ENCODE results near the gene PON1.

PON1 gene

GRCh38 chr7:95319570-95319969 lies 4.8 kb downstream of the PON1 start:
- Histone ChIP-seq H3K79me2 (no peaks in the 10 kb centered on the region), H2AFZ (no peak overlapping the region), H3K9me3 (ENCODE audit: control insufficient read depth, low read length) (no peaks in the 10 kb centered on the region), H3K4me1 (no peaks in the 10 kb centered on the region), H3K9ac (no peak overlapping the region), H3K27me3 (ENCODE audit: control insufficient read depth, insufficient read depth, low read length) (no peaks in the 10 kb centered on the region), H3K27ac (no peak overlapping the region), H3K36me3 (ENCODE audit: control insufficient read depth, insufficient read depth, low read length) (no peaks in the 10 kb centered on the region), H3K4me3 (ENCODE audit: low read depth, low read length) (no peak overlapping the region), H3K4me2 (ENCODE audit: low read length) (no peak overlapping the region)
- TF ChIP-seq, protein P1, sequence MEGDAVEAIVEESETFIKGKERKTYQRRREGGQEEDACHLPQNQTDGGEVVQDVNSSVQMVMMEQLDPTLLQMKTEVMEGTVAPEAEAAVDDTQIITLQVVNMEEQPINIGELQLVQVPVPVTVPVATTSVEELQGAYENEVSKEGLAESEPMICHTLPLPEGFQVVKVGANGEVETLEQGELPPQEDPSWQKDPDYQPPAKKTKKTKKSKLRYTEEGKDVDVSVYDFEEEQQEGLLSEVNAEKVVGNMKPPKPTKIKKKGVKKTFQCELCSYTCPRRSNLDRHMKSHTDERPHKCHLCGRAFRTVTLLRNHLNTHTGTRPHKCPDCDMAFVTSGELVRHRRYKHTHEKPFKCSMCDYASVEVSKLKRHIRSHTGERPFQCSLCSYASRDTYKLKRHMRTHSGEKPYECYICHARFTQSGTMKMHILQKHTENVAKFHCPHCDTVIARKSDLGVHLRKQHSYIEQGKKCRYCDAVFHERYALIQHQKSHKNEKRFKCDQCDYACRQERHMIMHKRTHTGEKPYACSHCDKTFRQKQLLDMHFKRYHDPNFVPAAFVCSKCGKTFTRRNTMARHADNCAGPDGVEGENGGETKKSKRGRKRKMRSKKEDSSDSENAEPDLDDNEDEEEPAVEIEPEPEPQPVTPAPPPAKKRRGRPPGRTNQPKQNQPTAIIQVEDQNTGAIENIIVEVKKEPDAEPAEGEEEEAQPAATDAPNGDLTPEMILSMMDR (IDR thresholded peaks at IDR 0.05), result no peak

- no peak overlapping the region for H3K9ac ChIP-seq
- H3K36me3 ChIP-seq (ENCODE audit: control insufficient read depth, insufficient read depth, low read length), result no peaks in the 10 kb centered on the region
- no peaks in the 10 kb centered on the region for H3K9me3 ChIP-seq (ENCODE audit: control insufficient read depth, low read length)
- no peak overlapping the region for H3K4me3 ChIP-seq (ENCODE audit: low read depth, low read length)
- H3K4me1 ChIP-seq, result no peaks in the 10 kb centered on the region
- no peaks in the 10 kb centered on the region for H3K27me3 ChIP-seq (ENCODE audit: control insufficient read depth, insufficient read depth, low read length)
- TF ChIP-seq, protein P1 (IDR thresholded peaks at IDR 0.05), result no peak
- H3K27ac ChIP-seq, result no peak overlapping the region
- H3K79me2 ChIP-seq, result no peaks in the 10 kb centered on the region
- no peak overlapping the region for H2AFZ ChIP-seq
- no peak overlapping the region for H3K4me2 ChIP-seq (ENCODE audit: low read length)
Observed at GRCh38 chr7:95318501-95319100, 5.7 kb downstream of the PON1 start.

GRCh38 chr7:95317966-95318365 lies 6.4 kb downstream of the PON1 start:
- Histone ChIP-seq H3K27me3 (ENCODE audit: control insufficient read depth, insufficient read depth, low read length) (no peaks in the 10 kb centered on the region), H3K36me3 (ENCODE audit: control insufficient read depth, insufficient read depth, low read length) (no peaks in the 10 kb centered on the region), H3K4me3 (ENCODE audit: low read depth, low read length) (no peak overlapping the region), H3K79me2 (no peaks in the 10 kb centered on the region), H3K4me1 (no peaks in the 10 kb centered on the region), H3K4me2 (ENCODE audit: low read length) (no peak overlapping the region), H3K9me3 (ENCODE audit: control insufficient read depth, low read length) (no peaks in the 10 kb centered on the region), H3K27ac (no peak overlapping the region), H3K9ac (no peak overlapping the region), H2AFZ (no peak overlapping the region)
- TF ChIP-seq, protein P1 (IDR thresholded peaks at IDR 0.05), result no peak

DNA sequence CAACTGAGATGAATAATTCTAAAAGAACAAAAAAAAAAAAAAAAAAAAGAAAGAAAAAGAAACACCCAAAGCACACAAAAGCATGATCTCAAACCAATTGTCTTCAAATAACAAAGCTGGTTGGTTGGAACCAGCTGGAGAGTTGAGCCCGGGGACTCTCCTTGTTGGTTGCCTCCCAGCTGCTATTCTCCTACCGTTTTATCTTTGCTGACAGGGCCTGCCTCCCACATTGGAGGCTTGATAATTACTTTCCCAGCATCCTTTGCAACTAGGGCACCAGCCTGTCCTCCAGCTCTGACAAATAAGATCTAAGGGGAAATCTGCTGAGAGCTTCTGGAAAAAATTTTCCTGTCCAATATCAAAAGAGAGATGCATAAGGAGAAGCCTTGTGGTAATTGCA lies 6.8 kb downstream of the PON1 start:
- Histone ChIP-seq H3K4me2 (ENCODE audit: low read length) (no peak overlapping the region), H3K79me2 (no peaks in the 10 kb centered on the region), H3K27me3 (ENCODE audit: control insufficient read depth, insufficient read depth, low read length) (no peaks in the 10 kb centered on the region), H3K27ac (no peak overlapping the region), H3K9me3 (ENCODE audit: control insufficient read depth, low read length) (no peaks in the 10 kb centered on the region), H2AFZ (no peak overlapping the region), H3K9ac (no peak overlapping the region), H3K36me3 (ENCODE audit: control insufficient read depth, insufficient read depth, low read length) (no peaks in the 10 kb centered on the region), H3K4me3 (ENCODE audit: low read depth, low read length) (no peak overlapping the region), H3K4me1 (no peaks in the 10 kb centered on the region)
- TF ChIP-seq, protein P1 (IDR thresholded peaks at IDR 0.05), result no peak

DNA sequence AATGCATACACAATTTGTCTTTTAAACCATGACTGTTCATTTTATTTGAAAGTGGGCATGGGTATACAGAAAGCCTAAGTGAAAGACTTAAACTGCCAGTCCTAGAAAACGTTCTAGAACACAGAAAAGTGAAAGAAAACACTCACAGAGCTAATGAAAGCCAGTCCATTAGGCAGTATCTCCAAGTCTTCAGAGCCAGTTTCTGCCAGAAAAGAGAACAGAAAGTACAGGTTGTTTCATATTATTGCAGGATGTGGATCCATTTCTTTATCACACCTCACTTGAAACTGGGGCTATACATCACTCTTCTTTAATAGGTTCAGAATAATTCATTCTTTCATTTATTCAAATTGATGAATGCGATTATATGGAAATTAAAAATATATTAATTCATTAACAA lies 7.7 kb downstream of the PON1 start:
- H3K79me2 ChIP-seq, result no peaks in the 10 kb centered on the region
- no peak overlapping the region for H3K9ac ChIP-seq
- H3K36me3 ChIP-seq (ENCODE audit: control insufficient read depth, insufficient read depth, low read length), result no peaks in the 10 kb centered on the region
- no peak overlapping the region for H3K4me3 ChIP-seq (ENCODE audit: low read depth, low read length)
- H3K27me3 ChIP-seq (ENCODE audit: control insufficient read depth, insufficient read depth, low read length), result no peaks in the 10 kb centered on the region
- H2AFZ ChIP-seq, result no peak overlapping the region
- H3K27ac ChIP-seq, result no peak overlapping the region
- no peak overlapping the region for H3K4me2 ChIP-seq (ENCODE audit: low read length)
- TF ChIP-seq, protein P1 (IDR thresholded peaks at IDR 0.05), result no peak
- no peaks in the 10 kb centered on the region for H3K9me3 ChIP-seq (ENCODE audit: control insufficient read depth, low read length)
- no peaks in the 10 kb centered on the region for H3K4me1 ChIP-seq

Data from parathyroid adenoma (tissue), 2 donors.